Inferior parietal cortex (tissue), 1 donor: ENCODE results near the gene CFL1.
"Not testable (repeated sequence)": the region's sequence is repeated elsewhere in the genome, so short reads cannot be mapped to it uniquely, and the experiment has no call there.

Source experiments
- DNase-seq: peaks from one replicate; pipeline ENCODE4 v3.0.0-alpha.2; 2016; ENCODE audit errors: extremely low spot score

Gene CFL1

GRCh38 chr11:65842144-65842543 lies 15.8 kb downstream of the CFL1 start:
- DNase-seq: no peak

GRCh38 chr11:65834202-65834601 lies 23.8 kb downstream of the CFL1 start:
- DNase-seq: no peak

GRCh38 chr11:65833297-65834030 lies 24.5 kb downstream of the CFL1 start, which contains the start of gene SNX32:
Gene SNX32, plus strand, starts transcription at chr11:65833963. Its CDS starts 103 bp downstream, at chr11:65834066.
- peak; percentile 95 for DNase-seq

DNA sequence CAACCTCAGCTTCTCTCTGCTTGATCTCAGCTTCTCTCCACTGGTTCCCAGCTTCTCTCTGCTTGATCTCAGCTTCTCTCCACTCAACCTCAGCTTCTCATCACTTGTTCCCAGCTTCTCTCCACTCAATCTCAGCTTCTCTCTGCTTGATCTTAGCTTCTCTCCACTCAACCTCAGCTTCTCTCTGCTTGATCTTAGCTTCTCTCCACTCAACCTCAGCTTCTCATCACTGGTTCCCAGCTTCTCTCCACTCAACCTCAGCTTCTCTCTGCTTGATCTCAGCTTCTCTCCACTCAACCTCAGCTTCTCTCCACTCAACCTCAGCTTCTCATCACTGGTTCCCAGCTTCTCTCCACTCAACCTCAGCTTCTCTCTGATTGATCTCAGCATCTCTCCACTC lies 25.7 kb downstream of the CFL1 start:
- not testable (repeated sequence) for DNase-seq

GRCh38 chr11:65829459-65829858 lies 28.5 kb downstream of the CFL1 start:
- DNase-seq: no peak

- DNase-seq: no peak
These were observed 30.8 kb downstream of the CFL1 start for GRCh38 chr11:65826984-65827735.

GRCh38 chr11:65822776-65823528 lies 35.0 kb downstream of the CFL1 start:
- DNase-seq: no peak

DNA sequence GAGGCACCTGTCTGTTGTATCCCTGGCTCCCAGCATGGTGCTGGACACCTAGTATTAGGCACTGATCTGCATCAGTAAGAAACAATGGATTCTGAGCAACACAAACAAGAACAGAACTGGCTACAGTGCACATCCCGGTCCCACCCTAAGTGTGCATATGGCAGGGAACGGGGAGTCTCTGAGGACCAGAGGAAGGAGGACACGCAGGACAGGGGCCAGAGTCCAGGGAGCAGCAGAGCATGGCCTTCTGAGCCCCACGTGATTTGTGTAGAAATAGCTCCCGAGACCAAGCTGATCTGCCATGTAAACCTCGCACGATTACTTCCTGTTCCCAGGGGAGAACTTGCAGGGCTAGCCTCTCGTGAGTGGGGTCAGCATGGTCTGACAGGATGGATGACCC lies 36.9 kb downstream of the CFL1 start:
- DNase-seq: no peak

- DNase-seq: peak; percentile 92
These were observed 39.9 kb downstream of the CFL1 start for GRCh38 chr11:65817835-65818680.

- no peak for DNase-seq
These were observed 40.6 kb downstream of the CFL1 start for GRCh38 chr11:65817312-65817834.

DNA sequence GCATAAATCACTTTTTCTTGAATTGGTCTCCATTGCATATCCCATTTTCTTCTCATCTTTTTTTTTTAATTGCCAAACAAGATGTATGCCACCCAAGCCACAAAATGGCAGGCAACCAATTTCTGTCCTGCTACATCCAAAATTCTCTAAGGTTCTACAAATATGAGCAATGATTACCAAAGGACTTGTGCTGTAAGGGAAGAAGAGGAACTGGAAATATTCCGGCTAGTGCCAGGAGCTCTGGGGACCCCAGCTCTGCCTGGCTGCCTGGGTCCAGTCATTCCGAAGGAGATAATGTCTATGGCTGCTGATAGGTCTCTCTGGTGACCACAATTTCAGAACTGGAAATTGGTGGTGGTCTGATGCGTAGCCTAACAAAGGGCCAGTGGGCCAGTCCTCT lies 41.3 kb downstream of the CFL1 start:
- no peak for DNase-seq

- DNase-seq: no peak
These were observed 42.9 kb downstream of the CFL1 start for GRCh38 chr11:65814986-65815565.

GRCh38 chr11:65814131-65814985 lies 43.6 kb downstream of the CFL1 start:
- no peak for DNase-seq

GRCh38 chr11:65811764-65812475 lies 46.1 kb downstream of the CFL1 start:
- DNase-seq: no peak

GRCh38 chr11:65810046-65810868 lies 47.7 kb downstream of the CFL1 start:
- DNase-seq: no peak

- no peak for DNase-seq
These were observed 48.5 kb downstream of the CFL1 start for GRCh38 chr11:65809496-65809895.

- DNase-seq: no peak
These were observed 49.1 kb downstream of the CFL1 start for GRCh38 chr11:65808744-65809341.

DNA sequence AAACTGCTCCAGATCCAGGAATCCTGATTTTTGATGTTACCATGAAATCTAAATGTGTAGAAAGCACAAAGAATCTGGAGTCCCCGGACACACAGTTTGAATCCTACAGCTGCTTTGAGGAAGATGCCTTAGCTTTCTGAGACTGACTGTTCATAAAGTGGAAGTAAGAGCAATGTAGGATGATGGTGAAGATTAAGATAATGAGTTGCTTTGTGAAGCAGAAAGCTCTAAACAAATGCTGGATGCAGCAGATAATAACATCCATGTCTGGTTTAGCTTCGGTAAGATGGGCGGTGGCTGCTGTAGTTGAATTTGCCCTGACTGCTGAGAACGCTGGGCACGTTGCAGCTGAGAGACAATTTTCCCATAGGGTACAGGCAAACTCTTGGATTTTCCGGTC lies 51.0 kb downstream of the CFL1 start:
- no peak for DNase-seq
